NCI-H1092 (cell line): ENCODE measurements around the gene ITIH2.
"Not testable (repeated sequence)": the region's sequence is repeated elsewhere in the genome, so short reads cannot be mapped to it uniquely, and the experiment has no call there.

Source experiments
- DNase-seq: peaks from one replicate; lab custom pipeline; 2025; lab: John Stamatoyannopoulos, UW

Gene ITIH2, protein sequence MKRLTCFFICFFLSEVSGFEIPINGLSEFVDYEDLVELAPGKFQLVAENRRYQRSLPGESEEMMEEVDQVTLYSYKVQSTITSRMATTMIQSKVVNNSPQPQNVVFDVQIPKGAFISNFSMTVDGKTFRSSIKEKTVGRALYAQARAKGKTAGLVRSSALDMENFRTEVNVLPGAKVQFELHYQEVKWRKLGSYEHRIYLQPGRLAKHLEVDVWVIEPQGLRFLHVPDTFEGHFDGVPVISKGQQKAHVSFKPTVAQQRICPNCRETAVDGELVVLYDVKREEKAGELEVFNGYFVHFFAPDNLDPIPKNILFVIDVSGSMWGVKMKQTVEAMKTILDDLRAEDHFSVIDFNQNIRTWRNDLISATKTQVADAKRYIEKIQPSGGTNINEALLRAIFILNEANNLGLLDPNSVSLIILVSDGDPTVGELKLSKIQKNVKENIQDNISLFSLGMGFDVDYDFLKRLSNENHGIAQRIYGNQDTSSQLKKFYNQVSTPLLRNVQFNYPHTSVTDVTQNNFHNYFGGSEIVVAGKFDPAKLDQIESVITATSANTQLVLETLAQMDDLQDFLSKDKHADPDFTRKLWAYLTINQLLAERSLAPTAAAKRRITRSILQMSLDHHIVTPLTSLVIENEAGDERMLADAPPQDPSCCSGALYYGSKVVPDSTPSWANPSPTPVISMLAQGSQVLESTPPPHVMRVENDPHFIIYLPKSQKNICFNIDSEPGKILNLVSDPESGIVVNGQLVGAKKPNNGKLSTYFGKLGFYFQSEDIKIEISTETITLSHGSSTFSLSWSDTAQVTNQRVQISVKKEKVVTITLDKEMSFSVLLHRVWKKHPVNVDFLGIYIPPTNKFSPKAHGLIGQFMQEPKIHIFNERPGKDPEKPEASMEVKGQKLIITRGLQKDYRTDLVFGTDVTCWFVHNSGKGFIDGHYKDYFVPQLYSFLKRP

DNA sequence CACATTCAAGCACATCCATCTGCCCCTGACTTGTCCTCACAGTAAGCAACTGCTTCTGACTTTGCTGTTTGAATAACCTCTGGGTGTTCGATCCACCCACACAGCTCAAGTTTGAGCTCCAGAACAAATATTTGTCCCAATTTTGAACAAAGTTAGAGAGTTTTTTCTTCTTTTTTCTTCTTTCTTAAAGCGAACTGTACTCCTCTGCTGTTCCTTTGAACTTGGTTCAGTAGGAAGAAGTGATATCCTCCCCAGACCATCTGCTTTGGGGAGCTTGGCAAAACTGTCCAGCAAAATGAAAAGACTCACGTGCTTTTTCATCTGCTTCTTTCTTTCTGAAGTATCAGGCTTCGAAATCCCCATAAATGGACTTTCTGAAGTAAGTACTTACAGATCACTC lies at the start of gene ITIH2:
Gene ITIH2 (plus strand): TSS at position 177 of the 400 bp plus-strand sequence. CDS start 119 bp downstream, at position 296.
- no peak for DNase-seq

DNA sequence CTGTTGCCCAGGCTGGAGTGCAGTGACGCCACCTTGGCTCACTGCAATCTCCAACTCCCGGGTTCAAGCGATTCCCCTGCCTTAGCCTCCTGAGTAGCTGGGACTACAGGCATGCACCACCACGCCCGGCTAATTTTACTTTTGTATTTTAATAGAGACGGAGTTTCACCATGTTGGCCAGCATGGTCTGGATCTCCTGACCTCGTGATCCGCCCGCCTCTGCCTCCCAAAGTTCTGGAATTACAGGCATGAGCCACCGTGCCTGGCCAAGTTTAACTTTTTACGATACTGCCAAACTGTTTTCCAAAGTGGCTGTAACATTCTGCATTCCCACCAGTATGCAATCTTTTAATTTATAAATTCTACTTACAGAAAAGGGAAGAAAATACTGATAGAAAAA lies 46.0 kb upstream of the ITIH2 start:
- DNase-seq: not testable (repeated sequence)

DNA sequence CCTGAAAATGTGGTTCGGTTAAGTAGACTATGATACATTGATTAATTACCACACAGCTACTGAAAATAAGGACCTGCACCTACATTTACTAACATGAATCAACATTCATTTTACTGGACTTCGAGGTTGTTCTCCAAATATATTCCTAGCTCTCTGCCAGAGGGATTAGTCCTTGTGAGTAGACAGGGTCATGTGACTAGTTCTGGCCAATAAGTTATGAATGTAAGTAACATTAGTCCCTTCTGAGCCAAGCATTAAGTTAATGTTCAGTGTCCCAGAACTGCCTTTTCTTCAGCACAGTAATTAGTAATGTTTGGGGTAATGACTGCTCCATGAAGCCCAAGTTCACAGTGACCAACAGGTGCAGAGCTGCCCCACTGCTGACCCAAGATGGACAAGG lies 45.6 kb upstream of the ITIH2 start:
- no peak for DNase-seq

DNA sequence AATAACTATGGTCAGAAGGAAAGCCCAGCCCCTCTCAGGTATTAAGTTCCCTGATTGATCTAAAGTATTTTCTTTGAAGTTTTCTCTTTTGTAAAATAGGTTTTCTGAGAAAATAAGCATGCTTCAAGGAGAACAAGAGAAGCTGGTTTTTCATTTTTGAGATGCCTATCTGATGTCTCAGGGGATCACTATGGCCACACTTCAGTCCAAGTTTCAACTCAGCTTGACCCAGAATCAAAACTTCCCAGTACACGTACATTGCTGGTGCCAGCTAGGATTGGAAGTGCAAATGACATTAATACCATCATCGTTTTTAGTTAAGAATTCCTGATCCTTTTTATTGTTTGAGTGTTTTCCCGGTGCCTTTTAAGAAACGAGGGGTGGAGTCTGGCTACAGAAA lies 43.6 kb upstream of the ITIH2 start:
- DNase-seq: no peak

DNA sequence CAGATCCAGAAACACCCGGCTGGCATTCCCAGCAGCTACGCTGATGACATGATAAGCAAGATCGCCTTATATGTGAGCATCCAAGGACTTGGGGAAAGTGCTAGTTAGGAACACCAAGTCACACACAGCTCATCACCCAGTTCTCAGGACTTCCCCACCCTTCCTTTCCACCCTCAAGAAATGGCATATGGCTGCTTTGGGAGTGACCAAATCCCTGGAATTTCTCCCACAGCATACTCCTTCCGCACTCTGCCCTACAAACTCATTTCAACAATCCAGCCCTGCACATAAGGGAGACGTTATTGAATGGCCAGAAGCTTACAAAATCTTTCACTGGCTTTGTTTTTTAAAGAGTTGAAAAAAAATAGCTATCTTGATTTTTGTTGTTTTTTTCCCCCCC lies 40.6 kb upstream of the ITIH2 start:
- DNase-seq: no peak

DNA sequence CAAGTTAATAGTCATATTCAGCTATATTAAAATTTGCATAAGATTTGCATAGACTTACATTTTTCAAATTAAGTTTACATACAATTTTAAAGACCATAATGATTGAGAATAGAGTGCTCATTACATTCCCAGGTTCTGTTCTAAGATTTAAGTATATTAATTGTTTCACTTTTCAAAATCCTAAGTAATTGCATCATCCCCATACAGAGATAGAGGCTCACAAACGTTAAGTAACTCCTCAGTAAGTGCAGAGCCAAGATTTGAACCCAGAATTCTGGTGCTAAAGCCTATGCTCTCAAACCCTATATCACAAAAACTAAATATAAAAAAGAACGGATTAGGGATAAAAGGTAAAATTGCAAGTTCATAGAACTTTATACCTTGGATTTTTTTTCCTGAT lies 38.4 kb upstream of the ITIH2 start:
- DNase-seq: no peak

DNA sequence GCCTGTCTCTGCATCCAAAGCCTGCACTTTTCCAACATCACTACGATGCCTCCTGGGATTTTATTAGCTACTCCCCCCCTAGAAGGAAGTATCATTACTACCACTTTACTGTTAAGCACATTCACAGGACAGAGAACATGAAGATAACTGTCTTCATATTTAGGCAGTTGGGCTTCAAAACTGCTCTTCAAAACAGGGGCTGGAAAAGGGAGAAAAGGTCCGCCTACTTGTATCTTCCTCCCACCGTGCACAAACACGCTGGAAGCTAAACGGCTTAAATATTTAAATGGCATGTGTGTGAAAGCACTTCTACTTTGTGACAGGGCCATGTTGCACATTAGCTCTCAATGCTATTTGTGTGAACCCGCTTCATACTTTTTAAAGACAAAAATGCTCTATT lies 37.3 kb upstream of the ITIH2 start:
- DNase-seq: no peak

DNA sequence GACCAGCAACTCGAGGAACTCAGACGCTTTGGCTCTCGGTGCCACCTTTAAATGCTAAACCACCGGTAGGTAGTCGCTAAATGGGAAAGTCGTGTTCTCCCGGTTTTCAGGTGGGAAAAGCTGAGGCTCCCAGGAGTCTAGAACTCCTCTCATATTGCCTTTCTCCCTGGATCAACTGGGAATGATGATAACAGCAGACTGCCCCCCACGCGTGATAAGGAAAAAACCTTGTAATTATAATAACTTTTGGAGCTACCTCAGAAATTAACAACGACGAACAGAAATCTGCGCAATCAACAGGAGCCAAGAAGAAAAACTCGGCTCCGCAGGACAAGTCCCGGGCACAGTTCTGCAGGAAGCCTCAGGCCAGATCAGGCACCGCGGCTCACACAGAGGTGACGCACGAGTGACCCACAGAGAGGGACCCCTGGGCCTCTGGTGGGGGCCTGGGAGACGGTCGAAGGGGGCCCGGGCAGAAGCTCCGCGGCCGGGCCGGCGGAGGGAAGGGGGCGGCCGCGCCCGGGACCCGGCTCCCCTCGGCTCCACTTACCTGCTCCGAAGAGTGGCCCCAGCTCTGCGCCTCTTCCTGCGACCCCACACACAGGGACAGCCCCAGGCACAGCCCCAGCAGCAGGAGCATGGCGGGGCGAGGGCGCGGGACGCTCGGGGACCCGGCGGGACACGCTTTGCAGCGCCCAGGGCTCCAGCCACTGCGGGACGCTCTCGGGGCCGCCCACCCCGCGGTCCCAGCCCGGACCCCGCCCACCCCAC lies 36.7 kb upstream of the ITIH2 start, which contains the start of gene ITIH5:
Gene ITIH5 (minus strand): TSS at position 714 of the 771 bp plus-strand sequence. CDS start 74 bp downstream, at position 640.
- no peak for DNase-seq

DNA sequence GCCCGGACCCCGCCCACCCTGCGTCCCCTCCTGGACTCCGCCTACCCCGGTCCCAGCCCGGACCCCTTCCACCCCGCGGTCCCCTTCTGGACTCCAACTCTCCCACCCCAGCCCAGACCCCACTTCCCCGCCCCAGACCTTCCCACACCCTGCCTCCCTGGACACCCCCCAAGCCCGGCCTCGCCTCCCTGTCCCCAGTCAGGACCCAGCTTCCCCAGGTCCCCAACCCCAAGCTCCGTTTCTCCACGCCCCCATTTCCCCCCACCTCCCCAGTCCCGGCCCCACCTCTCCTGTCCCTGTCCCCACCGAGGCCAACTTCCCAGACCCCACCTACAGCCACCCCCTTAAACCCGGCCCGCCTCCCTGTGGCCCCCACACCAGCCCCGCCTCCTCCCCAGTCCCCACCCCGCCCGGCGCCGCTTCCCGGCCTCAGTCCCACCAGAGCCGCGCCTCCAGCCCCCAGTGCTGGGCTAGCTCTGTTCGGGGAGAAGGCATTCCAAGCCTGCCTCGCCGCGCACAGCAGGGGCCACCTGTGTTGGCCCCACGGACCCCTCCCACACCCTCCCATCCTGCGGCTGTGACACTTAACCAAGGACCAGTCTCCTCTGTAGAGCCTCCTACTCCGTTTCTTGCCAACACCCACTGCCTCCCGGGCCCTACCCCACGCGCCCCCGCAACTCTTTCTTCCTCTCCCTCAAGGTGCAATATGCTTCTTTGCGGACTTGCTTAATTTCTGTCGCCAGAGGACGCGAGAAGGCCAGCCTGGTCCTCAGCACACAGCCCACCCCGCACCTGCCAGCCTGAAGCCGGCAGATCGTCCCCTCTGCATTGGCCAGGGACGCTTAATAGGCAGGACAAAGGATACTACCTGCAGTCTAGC lies 35.6 kb upstream of the ITIH2 start:
- DNase-seq: no peak

DNA sequence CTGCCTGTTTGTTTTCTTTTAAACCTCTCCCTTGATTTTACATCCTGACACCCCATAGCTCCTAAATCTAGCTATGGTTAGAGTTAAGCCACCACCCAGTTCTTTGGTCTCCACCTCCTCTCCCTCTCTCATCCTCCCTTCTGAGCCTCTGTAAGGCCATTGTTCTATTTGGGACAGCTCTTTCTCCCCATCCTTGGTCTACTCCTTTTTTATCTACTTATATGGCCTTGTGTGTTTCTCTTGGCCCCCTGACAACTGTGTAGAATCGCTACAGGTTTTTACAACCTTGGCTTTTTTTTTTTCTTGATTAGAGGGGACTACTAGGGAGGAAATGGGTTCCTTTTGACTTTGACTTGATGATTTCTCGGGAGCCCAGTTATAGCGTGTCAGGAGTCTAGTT lies 33.0 kb upstream of the ITIH2 start:
- DNase-seq: no peak

DNA sequence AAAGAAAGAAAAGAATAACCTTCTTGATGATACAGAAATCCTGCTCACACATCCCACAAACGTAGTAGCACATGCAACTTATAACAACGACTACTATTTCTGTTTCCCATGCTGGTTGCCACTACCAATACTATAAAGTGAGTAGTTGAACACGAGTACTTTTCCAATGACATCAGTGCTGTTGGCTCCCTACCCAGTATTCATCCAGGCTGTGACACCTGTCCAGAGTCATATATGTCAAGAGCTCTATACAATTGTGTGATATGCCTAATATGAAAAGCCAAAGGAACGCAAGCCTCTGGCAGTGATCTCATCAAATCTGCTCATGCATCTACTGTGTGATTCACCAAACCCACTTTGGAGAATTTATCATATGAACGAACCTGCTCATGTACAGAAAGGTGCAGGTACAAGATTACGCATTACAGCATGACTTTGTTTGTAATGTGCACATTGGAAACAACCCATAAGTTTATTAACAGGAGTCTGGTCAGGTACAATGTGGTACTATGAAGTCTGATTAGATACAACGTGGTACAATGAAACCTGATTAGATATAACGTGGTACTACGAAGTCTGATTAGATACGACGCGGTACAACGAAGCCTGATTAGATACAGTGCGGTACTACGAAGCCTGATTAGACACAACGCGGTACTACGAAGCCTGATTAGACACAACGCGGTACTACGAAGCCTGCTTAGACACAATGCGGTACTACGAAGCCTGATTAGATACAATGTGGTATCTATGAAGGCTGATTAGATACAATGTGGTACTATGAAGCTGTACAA lies 30.6 kb upstream of the ITIH2 start:
- DNase-seq: no peak

DNA sequence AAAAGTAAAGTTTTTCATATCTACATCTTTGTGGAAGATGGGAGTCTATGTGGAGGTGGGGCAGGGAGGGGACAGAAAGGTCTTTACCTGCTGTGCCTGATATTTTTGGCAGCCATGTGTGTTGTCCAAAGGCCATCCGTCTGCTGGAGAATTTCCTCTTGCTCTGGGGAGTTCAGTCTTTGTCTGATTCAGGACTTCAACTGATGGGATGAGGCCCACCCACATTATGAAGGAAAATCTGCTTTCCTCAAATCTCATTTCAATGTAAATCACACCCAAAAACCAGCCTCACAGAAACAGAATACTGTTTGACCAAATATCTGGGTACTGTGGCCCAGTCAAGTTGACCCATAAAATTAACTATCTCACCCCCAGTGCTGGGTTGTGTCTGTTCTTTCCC lies 23.9 kb upstream of the ITIH2 start:
- DNase-seq: no peak

DNA sequence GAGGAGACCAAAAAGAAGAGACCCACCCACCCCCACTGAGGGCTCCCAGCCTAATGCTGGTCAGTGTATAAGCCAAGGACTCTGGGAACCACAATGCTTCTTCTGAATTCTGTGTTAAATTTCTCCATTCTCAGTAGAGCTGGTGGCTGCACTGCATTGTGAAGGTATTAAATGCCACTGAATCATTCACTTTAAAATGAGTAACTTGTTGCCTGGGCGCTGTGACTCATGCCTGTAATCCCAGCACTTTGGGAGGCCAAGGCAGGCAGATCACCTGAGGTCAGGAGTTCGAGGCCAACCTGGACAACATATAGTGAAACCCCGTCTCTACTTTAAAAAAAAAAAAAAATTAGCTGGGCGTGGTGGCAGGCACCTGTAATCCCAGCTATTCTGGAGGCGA lies 23.0 kb upstream of the ITIH2 start:
- DNase-seq: not testable (repeated sequence)

DNA sequence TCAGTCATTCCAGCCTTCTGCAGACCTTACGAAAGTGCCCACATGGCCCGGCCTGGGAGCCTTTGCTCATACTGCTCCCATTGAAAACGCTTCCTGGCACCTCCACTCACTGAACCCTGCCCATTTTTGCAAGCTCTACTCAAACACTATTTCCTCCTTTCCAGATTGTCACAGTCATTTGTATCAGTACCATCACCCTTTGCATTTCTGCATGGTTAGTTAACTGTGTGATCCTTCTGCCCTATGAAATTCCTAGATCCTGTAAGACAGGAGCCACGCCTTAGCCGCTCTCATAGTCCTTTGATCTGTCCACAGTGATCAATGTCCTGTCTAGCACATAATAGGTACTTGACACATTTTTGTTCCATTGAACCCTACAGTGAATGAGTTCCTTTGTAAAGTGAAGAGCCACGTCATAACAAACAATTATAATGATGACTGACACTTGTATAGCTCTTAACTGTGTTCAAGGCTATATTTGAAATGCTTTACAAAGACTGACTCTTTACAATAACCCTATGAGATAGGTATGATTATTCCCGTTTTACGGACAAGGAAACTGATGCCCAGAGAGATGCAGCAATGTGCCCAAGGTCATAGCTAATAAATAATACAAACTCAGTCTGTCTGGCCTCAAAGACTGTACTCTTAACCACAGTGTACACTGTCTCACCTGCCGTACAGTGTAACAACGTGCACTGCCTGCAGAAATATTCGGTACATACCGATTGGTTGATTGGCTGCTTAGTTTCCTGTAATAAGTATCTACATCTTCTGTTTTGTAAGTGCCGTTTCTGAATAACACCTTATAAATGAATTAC lies 16.6 kb upstream of the ITIH2 start:
- no peak for DNase-seq

DNA sequence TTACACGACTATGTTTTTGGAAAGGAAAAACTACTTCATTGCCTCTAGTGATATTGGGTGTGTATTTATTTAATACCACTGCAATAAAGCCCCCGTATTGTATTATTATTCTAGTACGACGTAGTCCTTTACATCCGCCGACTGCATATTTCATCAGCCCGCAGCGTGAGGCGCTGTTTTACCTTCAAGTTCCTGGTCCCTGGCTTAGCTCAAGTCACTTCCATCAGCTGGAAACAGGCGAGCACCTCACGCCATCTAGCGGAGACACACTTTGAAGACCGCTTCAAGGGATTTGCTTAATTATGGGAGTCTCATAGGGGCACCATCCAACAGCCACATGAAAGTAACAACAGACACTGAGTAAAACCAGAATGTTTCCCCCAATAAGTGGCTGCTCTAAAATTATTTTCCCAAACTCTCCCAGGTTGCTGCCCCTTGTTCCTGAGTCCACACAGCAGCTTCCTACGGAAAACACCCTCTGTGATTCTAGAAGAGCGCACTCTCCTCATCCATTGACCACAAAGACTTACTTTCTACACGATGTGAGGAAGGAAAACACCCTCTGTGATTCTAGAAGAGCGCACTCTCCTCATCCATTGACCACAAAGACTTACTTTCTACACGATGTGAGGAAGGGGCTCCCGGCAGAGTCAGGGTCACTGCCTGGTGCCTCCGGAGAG lies 15.7 kb upstream of the ITIH2 start:
- peak; percentile 84 for DNase-seq

DNA sequence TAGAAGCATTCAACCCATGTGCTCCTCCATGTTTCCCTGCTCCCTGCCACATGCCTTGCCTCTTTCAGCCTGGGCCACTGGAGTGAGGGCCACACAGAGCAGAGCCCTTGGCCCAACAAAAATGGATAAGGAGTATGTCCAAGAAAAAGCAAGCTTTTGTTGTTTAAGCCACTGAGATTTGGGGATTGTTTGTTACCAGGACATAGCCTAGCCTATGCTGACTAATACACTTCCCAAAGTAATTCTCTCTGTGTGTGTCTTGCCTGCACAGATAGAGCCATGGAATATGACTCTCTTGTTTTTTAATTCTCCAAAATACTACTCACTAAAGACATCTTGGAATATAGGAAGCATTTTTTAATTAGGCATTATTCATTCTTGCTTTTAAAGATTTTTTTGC lies 13.5 kb upstream of the ITIH2 start:
- no peak for DNase-seq

DNA sequence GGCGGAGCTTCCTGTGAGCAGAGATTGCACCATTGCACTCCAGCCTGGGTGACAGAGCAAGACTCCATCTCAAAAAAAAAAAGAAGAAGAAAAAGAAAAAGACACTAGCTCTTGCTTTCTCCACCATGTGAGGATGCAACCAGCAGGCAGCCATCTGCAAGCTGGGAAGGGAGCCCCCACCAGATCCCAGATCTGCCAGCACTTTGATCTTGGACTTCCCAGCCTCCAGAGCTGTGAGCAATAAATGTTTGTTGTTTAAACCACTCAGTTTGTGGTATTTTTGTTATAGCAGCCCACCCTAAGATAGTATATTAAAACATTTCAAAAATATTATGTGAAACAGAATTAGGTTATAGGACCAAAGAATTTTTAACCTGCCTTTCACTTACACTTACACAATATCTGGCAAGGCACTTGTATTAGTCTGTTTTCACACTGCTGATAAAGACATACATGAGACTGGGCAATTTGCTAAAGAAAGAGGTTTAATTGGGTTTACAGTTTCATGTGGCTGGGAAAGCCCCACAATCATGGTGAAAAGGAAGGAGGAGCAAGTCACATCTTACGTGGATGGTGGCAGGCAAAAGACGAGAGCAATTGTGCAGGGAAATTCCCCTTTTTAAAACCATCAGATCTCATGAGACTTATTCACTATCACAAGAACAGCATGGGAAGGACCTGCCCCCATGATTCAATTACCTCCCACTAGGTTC lies 12.1 kb upstream of the ITIH2 start:
- DNase-seq: not testable (repeated sequence)

DNA sequence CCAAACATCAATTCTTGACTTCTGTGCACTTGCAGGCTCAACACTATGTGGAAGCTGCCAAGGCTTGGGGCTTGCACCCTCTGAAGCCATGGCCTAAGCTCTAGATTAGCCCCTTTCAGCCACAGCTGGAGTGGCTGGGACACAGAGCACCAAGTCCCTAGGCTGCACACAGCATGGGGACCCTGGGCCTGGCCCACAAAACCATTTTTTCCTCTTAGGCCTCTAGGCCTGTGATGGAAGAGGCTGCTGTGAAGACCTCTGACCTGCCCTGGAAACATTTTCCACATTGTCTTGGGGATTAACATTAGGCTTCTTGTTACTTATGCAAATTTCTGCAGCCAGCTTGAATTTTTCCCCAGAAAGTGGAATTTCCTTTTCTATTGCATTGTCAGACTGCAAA lies 10.7 kb upstream of the ITIH2 start:
- not testable (repeated sequence) for DNase-seq
